WTC11 (cell line): Measurements from ENCODE around the gene ZC3H12C.

ENCODE experiments used
- CTCF ChIP-seq: fragments of 200-600 bp; IDR thresholded peaks from 2 replicates; pipeline ENCODE4 v1.8.0; 2022; ENCODE audit warnings: antibody characterized with exemption
- FOXP4 ChIP-seq: sonication (generic); formaldehyde crosslinking; IDR thresholded peaks from 2 replicates; pipeline ENCODE4 v1.8.0; 2022; ENCODE audit warnings: mild to moderate bottlenecking, missing genetic modification reagents

- TF ChIP-seq CTCF (no peak), FOXP4 (CRISPR knock-in tag) (no peak)
Measured at GRCh38 chr11:110082899-110083298, 10.3 kb upstream of the ZC3H12C start.
